Calu3 (cell line): ENCODE measurements around the gene PDGFA. TPM values are rescaled to one million over a fixed set of nuclear protein-coding genes. Genes with fewer than 3 reads are reported as not detected.
A peak's percentile ranks its signal among the peaks of the same experiment; 100 is the strongest.

Experiments used
- BruUV-seq: library from RNA; stranded (reverse); fragments of 400-500 nt; replicated peaks from 2 replicates; lab custom pipeline; 2021; lab: Mats Ljungman, UMichigan
- CTCF ChIA-PET: fragments of 300-600 bp; sonication (Branson Sonifier 250); formaldehyde crosslinking; loops from one replicate; lab custom pipeline; 2022; ENCODE audit warnings: antibody characterized with exemption; lab: Charles Lee
- DNase-seq: peaks from one replicate; pipeline ENCODE4 v3.0.0; 2022
- H3K27ac Mint-ChIP-seq: one replicate; pipeline ENCODE4 v1.8.0; 2022; ENCODE audit warnings: mixed read lengths; ENCODE audit not compliant: unreplicated experiment
- H3K27me3 Mint-ChIP-seq: one replicate; pipeline ENCODE4 v1.8.0; 2022; ENCODE audit warnings: mixed read lengths; ENCODE audit not compliant: unreplicated experiment
- H3K36me3 Mint-ChIP-seq: one replicate; pipeline ENCODE4 v1.8.0; 2022; ENCODE audit warnings: mild to moderate bottlenecking, moderate library complexity, mixed read lengths; ENCODE audit not compliant: insufficient read depth, unreplicated experiment
- H3K4me1 Mint-ChIP-seq: one replicate; pipeline ENCODE4 v1.8.0; 2022; ENCODE audit warnings: mild to moderate bottlenecking, low read depth, mixed read lengths; ENCODE audit not compliant: unreplicated experiment
- H3K4me3 Mint-ChIP-seq: one replicate; pipeline ENCODE4 v1.8.0; 2022; ENCODE audit warnings: mild to moderate bottlenecking, low read depth, moderate library complexity, mixed read lengths; ENCODE audit not compliant: unreplicated experiment
- H3K9me3 Mint-ChIP-seq: one replicate; pipeline ENCODE4 v1.8.0; 2022; ENCODE audit warnings: low read depth, mixed read lengths; ENCODE audit not compliant: unreplicated experiment
- intact Hi-C: fragments of 100-400 bp; cut with micrococcal nuclease; formaldehyde crosslinking; loops from one replicate; pipeline ENCODE4 v1.10.0; 2022; ENCODE audit not compliant: unreplicated experiment
- total RNA-seq: library from RNA; stranded (reverse); gene quantifications from 2 replicates; pipeline ENCODE4 v1.2.3, GENCODE V29; 2022
- TF ChIP-seq, protein P1 (sequence below): fragments of 200-600 bp; IDR thresholded peaks from one replicate; pipeline ENCODE4 v1.8.0; 2022; ENCODE audit warnings: antibody characterized with exemption; ENCODE audit not compliant: unreplicated experiment

Gene PDGFA
- total RNA-seq, 1 experiment from 2014 or later: 4.5 TPM

- no peak for DNase-seq
- H3K9me3 Mint-ChIP-seq: no peaks in the 10 kb centered on the region
These were observed 24.9 kb upstream of the PDGFA start for GRCh38 chr7:544338-545221.

DNA sequence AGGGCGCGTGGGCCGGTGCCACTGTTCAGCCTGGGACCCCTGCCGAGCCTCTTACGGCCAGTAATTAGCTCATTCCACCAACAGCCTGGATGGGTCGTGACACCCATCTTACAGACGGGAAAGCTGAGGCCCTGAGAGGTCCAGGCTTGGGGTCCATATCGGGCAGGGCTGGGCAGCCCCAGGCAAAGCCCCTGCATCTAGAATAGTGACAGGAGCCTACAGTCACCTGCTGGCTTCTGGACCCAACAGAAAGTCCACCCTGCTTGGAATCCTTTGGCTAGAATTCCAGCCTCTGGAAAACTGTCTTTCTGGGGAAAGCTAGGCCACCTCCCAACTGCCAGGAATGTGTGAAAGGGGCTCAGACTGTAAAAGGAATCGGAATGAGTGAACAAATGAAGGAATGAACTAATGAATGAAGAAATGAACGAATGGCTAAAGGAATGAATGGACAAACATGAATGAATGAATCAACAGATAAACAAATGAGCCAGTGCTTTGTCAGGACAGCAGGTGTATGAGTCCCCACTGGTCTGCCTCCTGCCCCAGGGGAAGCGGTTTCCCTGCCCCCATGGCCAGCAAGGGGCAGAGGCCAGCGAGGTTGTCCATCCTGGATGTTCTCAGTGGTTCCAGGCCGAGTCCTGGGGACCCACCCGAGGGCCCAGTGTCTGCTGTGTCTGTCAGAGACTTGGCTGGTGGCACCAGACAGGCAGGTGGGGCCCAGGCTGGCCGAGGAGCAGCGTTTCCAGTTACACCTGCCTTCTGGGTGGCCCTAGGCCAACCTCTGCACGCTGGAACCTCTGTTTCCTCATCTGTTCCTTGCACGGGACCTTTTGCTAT is 24.1 kb upstream of the PDGFA start:
- H3K27me3 Mint-ChIP-seq: no peaks in the 10 kb centered on the region
- CTCF ChIA-PET: interaction anchor here (0.6 to 1.7 kb wide), 2 partner anchors 9 to 91 kb away, joined by 4 to 5 read pairs; no protein-coding TSS in a partner anchor
- no peak overlapping the region for H3K27ac Mint-ChIP-seq

More at GRCh38 chr7:544338-545221, 24.9 kb upstream of the PDGFA start:
- TF ChIP-seq, protein P1, sequence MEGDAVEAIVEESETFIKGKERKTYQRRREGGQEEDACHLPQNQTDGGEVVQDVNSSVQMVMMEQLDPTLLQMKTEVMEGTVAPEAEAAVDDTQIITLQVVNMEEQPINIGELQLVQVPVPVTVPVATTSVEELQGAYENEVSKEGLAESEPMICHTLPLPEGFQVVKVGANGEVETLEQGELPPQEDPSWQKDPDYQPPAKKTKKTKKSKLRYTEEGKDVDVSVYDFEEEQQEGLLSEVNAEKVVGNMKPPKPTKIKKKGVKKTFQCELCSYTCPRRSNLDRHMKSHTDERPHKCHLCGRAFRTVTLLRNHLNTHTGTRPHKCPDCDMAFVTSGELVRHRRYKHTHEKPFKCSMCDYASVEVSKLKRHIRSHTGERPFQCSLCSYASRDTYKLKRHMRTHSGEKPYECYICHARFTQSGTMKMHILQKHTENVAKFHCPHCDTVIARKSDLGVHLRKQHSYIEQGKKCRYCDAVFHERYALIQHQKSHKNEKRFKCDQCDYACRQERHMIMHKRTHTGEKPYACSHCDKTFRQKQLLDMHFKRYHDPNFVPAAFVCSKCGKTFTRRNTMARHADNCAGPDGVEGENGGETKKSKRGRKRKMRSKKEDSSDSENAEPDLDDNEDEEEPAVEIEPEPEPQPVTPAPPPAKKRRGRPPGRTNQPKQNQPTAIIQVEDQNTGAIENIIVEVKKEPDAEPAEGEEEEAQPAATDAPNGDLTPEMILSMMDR: no peak
- Mint-ChIP-seq H3K4me1 (peaks cover 42% of the 10 kb centered on the region), H3K4me3 (no peak overlapping the region), H3K27me3 (no peaks in the 10 kb centered on the region), H3K27ac (no peak overlapping the region), H3K36me3 (peaks cover 24% of the 10 kb centered on the region)
- intact Hi-C loops: no loop called here
- BruUV-seq: no TSS peak
- CTCF ChIA-PET: no interaction called here

DNA sequence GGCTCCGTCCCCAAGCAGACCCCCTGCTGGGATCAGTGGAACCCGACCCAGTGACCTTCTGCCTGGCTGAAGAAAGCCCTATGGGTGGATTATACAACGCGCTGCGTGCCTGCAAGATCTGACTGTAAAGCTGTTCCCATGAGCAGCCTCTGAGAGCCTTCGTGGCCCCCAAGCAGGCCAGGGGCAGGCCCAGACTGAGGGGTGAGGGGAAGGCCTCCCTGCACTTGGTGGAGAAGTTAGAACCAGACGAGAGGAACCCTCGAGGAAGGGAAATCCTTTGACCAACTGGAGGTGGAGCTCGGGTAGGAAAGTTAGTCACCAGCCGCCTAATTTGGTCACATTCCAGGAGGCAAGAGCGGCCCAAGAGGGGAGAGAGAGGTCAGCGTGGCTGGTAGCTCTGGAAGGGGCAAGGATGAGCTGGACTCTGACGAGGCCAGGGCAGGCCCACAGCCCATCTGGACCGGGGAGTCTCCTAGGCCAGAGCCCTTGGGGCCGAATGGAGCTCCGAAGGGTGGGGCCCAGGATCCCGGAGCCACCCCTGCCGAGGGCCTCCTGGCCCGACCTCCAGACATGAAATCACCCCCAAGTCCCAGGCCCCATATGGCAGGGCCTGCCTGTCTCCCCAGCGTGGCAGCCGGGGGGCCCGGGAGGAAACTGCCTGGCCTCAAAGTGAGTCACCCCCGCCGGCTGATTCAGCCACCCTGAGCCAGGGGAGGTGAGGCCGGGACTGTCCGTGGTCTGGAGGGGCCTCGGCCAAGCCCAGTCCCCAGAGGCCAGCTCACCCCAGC is 23.3 kb upstream of the PDGFA start:
- Mint-ChIP-seq H3K27ac (peak overlapping the region; percentile 70), H3K9me3 (no peaks in the 10 kb centered on the region), H3K36me3 (peaks cover 35% of the 10 kb centered on the region), H3K4me3 (peak overlapping the region; percentile 25), H3K4me1 (peaks cover 50% of the 10 kb centered on the region), H3K27me3 (no peaks in the 10 kb centered on the region)
- TF ChIP-seq, protein P1: no peak
- CTCF ChIA-PET: interaction anchor here (0.6 to 1.7 kb wide), 2 partner anchors 10 to 91 kb away, joined by 4 to 5 read pairs; no protein-coding TSS in a partner anchor
- no TSS peak for BruUV-seq
- DNase-seq: peak; percentile 77
- intact Hi-C loops: no loop called here

More for the DNA sequence above, 24.1 kb upstream of the PDGFA start:
- BruUV-seq: no TSS peak
- TF ChIP-seq, protein P1: no peak
- peaks cover 50% of the 10 kb centered on the region for H3K4me1 Mint-ChIP-seq
- DNase-seq: no peak
- intact Hi-C loops: no loop called here
- H3K36me3 Mint-ChIP-seq: peaks cover 33% of the 10 kb centered on the region
- H3K9me3 Mint-ChIP-seq: no peaks in the 10 kb centered on the region
- H3K4me3 Mint-ChIP-seq: no peak overlapping the region
